ENCODE results near the gene CA10.

The CA10 gene

DNA sequence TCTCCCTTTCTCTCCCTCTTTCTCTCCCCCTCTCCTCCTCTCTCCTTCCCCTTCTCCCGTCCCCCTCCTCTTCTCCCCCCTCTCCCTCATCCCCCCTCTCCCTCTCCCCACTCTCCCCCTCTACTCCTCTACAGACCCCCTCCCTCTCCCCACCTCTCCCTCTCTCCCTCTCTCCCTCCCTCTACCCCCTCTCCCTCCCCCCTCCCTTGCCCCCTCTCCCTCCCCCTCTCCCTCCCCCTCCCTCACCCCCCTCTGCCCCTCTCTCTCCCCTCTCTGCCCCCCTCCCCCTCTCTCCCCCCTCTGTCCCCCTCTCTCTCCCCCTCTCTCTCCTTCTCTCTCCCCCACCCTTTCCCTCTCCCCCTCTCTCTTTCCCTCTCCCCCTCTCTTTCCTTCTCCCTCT is 545.3 kb downstream of the CA10 start:
- in situ Hi-C loops (cut with MboI; ENCODE audit: low sequenced_read_pairs) = loop anchor here (25.0 kb wide), 1 partner anchor 99 kb away; no protein-coding TSS in a partner anchor

DNA sequence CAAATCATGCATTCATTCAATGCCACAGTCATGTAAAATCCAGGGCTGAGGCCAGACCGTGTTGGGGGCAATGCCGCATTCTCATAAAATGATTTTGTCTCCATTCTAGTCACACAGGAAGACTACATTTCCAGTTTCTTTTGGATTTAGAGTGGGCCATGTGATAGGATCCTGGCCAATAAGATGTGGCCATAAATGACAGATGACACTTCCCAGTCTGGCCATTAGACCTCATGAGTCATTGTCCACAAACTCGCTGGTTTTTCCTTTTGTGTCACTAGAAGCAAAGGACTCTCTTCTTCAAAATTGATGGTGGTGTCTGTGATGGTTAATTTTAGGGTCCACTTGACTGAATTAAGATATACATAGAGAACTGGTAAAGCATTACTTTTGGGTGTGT is 545.8 kb downstream of the CA10 start:
- in situ Hi-C loops (cut with MboI; ENCODE audit: low sequenced_read_pairs) = loop anchor here (25.0 kb wide), 1 partner anchor 100 kb away; no protein-coding TSS in a partner anchor

DNA sequence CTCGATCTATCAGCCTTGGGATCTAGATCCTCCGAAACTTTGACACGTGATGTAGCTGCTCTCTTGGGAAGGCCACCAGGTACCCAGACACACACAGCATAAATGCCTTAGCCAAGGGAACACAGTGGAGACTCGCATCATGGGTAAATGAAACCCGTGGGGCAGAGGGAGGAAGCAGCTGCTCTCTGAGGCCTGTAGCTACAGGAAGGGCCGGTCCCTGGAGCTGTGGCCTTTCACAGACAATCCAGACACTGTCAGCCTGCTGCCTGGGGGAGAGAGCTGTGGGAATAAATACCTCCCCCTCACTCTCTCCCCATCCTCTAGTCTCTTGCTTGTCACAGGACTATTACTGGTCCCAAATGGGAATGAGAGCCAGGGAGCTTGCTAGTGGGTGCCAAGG is 546.9 kb downstream of the CA10 start:
- in situ Hi-C loops (cut with MboI; ENCODE audit: low sequenced_read_pairs) = loop anchor here (25.0 kb wide), 1 partner anchor 101 kb away; no protein-coding TSS in a partner anchor

- in situ Hi-C loops (cut with MboI; ENCODE audit: low sequenced_read_pairs) = loop anchor here (25.0 kb wide), 1 partner anchor 101 kb away; no protein-coding TSS in a partner anchor
These were observed 547.7 kb downstream of the CA10 start for GRCh38 chr17:51610834-51611233.

GRCh38 chr17:51610155-51610554 is 548.4 kb downstream of the CA10 start:
- in situ Hi-C loops (cut with MboI; ENCODE audit: low sequenced_read_pairs) = loop anchor here (25.0 kb wide), 1 partner anchor 102 kb away; no protein-coding TSS in a partner anchor

- in situ Hi-C loops (cut with MboI; ENCODE audit: low sequenced_read_pairs) = loop anchor here (25.0 kb wide), 1 partner anchor 104 kb away; no protein-coding TSS in a partner anchor
These were observed 550.1 kb downstream of the CA10 start for GRCh38 chr17:51608251-51608933.

DNA sequence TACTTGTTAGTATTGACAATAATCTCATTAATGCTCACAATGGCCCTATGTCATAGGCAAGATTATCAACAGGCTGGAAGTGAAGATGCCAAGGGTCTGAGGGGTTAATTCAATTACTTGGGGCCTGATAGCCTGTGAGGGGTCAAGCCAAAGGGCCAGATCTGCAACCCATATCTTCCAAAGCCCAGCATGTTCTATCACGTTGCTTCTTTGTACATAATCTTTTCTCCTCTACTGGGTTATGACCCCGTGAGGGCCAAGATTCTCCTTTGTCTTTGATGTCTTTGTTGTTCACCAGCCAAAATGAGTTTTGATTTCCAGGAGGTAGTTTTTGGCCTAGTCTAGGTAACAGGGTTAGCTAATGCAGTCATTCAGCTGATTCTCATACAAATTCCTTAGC is 551.0 kb downstream of the CA10 start:
- in situ Hi-C loops (cut with MboI; ENCODE audit: low sequenced_read_pairs) = loop anchor here (25.0 kb wide), 1 partner anchor 105 kb away; no protein-coding TSS in a partner anchor

- in situ Hi-C loops (cut with MboI; ENCODE audit: low sequenced_read_pairs) = loop anchor here (25.0 kb wide), 1 partner anchor 108 kb away; no protein-coding TSS in a partner anchor
These were observed 554.1 kb downstream of the CA10 start for GRCh38 chr17:51604299-51605020.

DNA sequence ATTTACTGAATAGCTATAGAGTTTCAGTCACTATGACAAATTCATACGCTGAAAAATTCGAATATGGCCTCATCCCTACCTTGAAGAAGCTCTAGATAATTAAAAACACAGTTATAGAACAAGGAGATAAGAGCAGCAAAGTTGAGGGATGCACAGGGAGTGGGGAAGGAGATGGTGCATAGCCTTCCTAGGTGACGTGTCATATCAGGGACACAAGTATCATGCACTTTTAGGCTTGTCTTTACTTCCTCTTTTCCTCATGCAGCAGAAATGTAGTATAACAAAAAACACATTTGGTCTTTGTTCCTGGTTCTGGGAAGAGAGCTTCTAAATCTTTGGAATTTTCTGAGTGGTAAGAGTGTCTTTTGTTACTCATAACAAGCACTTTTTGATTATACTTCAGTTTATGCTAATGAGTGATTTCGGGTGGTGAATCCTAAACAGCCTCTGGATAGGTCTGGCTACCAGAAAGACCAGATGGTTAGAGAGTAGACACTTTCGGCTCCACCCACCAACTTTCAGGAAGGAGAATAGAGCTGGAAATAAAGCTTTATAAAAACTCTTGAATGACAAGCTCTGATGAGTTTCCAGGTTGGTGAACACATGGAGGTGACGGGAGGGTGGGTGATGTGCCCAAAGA is 556.8 kb downstream of the CA10 start:
- in situ Hi-C loops (cut with MboI; ENCODE audit: low sequenced_read_pairs) = loop anchor here (25.0 kb wide), 1 partner anchor 111 kb away; no protein-coding TSS in a partner anchor

DNA sequence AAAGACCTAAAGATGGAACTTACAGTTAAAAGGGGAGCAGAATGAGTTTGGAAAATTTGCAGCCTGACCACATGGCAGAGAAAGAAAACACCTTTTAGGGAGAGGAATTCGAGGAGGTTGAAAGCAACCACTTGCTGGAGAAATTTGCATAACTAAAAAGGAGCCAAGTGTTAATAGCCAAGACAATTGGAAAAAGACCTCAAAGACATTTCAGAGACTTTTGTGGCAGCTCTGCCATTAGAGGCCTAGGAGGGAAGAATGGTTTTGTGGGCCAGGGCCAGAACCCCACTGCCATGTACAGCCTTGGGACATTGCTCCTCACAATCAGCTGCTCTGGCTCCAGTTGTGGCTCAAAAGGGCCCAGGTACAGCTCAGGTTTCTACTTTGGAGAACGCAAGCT is 559.7 kb downstream of the CA10 start:
- in situ Hi-C loops (cut with MboI; ENCODE audit: low sequenced_read_pairs) = no loop called here

GRCh38 chr17:51597345-51597744 is 561.2 kb downstream of the CA10 start:
- in situ Hi-C loops (cut with MboI; ENCODE audit: low sequenced_read_pairs) = no loop called here

GRCh38 chr17:51595826-51596398 is 562.6 kb downstream of the CA10 start:
- in situ Hi-C loops (cut with MboI; ENCODE audit: low sequenced_read_pairs) = no loop called here

GRCh38 chr17:51590071-51590656 is 568.4 kb downstream of the CA10 start:
- in situ Hi-C loops (cut with MboI; ENCODE audit: low sequenced_read_pairs) = no loop called here

DNA sequence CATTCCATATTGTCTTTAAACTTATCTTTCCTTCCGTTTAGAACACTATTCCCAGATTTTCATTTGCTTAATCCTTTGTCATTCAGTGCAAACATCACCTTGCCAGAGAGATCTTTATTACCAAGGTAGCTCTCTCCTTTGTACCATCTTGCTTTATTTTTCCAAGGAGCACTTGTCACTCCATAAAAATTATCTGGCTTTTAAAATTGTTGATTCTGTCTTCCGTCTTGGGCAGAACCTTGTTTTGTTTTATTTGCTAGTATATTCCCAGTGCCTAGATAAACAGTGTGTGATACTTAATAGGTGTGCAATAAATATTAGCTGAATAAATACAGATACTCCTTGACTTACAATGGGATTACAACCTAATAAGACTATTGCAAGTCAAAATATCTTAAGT is 570.5 kb downstream of the CA10 start:
- in situ Hi-C loops (cut with MboI; ENCODE audit: low sequenced_read_pairs) = no loop called here

GRCh38 chr17:51587516-51587915 is 571.0 kb downstream of the CA10 start:
- in situ Hi-C loops (cut with MboI; ENCODE audit: low sequenced_read_pairs) = no loop called here

DNA sequence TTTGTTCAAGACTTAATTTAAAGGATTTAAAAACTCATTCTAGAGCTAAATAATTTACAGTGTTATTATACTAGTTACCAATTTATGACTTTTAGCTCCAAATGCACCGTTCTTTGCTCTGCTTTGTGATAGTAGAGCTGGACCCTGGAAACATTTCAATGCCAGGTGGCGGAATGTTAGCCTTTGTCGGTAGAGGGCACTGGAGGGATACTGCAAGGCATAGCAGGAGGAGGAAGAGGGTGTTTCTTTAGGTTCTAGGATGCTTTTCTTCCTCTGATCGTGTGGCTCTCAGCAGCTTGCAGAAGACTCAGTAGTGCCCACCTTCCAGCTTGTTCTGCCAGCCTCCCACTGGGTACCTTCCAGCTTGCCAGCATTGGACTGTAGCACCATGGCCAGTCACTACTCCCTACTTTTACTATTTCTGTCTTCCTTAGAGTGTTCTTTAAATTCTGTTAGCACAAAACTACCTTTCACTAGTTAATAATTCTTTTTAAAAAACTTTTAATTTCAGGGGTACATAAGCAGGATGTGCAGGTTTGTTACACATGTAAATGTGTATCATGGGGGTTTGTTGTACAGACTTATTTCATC is 572.9 kb downstream of the CA10 start:
- in situ Hi-C loops (cut with MboI; ENCODE audit: low sequenced_read_pairs) = no loop called here

GRCh38 chr17:51580869-51581268 is 577.6 kb downstream of the CA10 start:
- in situ Hi-C loops (cut with MboI; ENCODE audit: low sequenced_read_pairs) = no loop called here

Data from HL-60/S4 (cell line).